GM18507 (cell line): ENCODE measurements around the gene DPCD.
"Not testable (repeated sequence)": the region's sequence is repeated elsewhere in the genome, so short reads cannot be mapped to it uniquely, and the experiment has no call there.

Source experiments
- DNase-seq: peaks from one replicate; pipeline ENCODE4 v3.0.0; 2011; ENCODE audit warnings: low read depth; ENCODE audit not compliant: insufficient read length; ENCODE audit errors: extremely low spot score
- FAIRE-seq: peaks from 2 replicates; lab custom pipeline; 2011; peaks lifted over from hg19 to GRCh38; lab: Jason Lieb, UNC

The DPCD gene

GRCh38 chr10:101615525-101616116 lies 27.5 kb downstream of the DPCD start:
- no peak for FAIRE-seq
- DNase-seq, result no peak

GRCh38 chr10:101616415-101617101 lies 28.4 kb downstream of the DPCD start:
- DNase-seq, result no peak
- no peak for FAIRE-seq

- DNase-seq, result no peak
- peak; percentile 18 for FAIRE-seq
These were observed 29.1 kb downstream of the DPCD start for GRCh38 chr10:101617102-101617823.

GRCh38 chr10:101617824-101618568 lies 29.9 kb downstream of the DPCD start:
- DNase-seq (no peak), FAIRE-seq (no peak)

- DNase-seq, result no peak
These were observed 30.8 kb downstream of the DPCD start for GRCh38 chr10:101618871-101619270.

GRCh38 chr10:101619983-101620382 lies 31.9 kb downstream of the DPCD start:
- DNase-seq (no peak), FAIRE-seq (no peak)

More at GRCh38 chr10:101618871-101619270, 30.8 kb downstream of the DPCD start:
- no peak for FAIRE-seq

- DNase-seq, result no peak
- FAIRE-seq, result no peak
These were observed 35.4 kb downstream of the DPCD start for GRCh38 chr10:101623528-101623927.

GRCh38 chr10:101624526-101625102 lies 36.5 kb downstream of the DPCD start:
- FAIRE-seq, result no peak
- no peak for DNase-seq

- DNase-seq, result no peak
- no peak for FAIRE-seq
These were observed 37.8 kb downstream of the DPCD start for GRCh38 chr10:101625821-101626412.

- DNase-seq (no peak), FAIRE-seq (no peak)
These were observed 41.9 kb downstream of the DPCD start for GRCh38 chr10:101629837-101630632.

- FAIRE-seq, result no peak
- DNase-seq, result no peak
These were observed 42.5 kb downstream of the DPCD start for GRCh38 chr10:101630633-101630920.

GRCh38 chr10:101631821-101632475 lies 43.8 kb downstream of the DPCD start:
- FAIRE-seq (no peak), DNase-seq (no peak)

GRCh38 chr10:101633510-101633909 lies 45.4 kb downstream of the DPCD start:
- FAIRE-seq, DNase-seq: not testable (repeated sequence)

GRCh38 chr10:101639141-101639900 lies 51.2 kb downstream of the DPCD start:
- FAIRE-seq, result no peak
- no peak for DNase-seq

- FAIRE-seq (no peak), DNase-seq (no peak)
These were observed 55.4 kb downstream of the DPCD start for GRCh38 chr10:101643546-101643945.

GRCh38 chr10:101644002-101644401 lies 55.9 kb downstream of the DPCD start:
- no peak for FAIRE-seq
- no peak for DNase-seq

GRCh38 chr10:101645659-101646058 lies 57.5 kb downstream of the DPCD start:
- FAIRE-seq (no peak), DNase-seq (no peak)

- FAIRE-seq (no peak), DNase-seq (no peak)
These were observed 58.2 kb downstream of the DPCD start for GRCh38 chr10:101646364-101646763.
